HG03175 (cell line): ENCODE measurements around the gene ITGB4.

Experiments
- ATAC-seq: cut with Tn5 transposase; IDR thresholded peaks from one replicate; pipeline ENCODE4 v1.9.1; 2021; ENCODE audit warnings: mild to moderate bottlenecking, moderate library complexity; ENCODE audit not compliant: unreplicated experiment

Gene ITGB4

GRCh38 chr17:75697651-75698291 is 23.5 kb upstream of the ITGB4 start:
- no peak for ATAC-seq

- no peak for ATAC-seq
These were observed 22.6 kb upstream of the ITGB4 start for GRCh38 chr17:75698659-75699058.

DNA sequence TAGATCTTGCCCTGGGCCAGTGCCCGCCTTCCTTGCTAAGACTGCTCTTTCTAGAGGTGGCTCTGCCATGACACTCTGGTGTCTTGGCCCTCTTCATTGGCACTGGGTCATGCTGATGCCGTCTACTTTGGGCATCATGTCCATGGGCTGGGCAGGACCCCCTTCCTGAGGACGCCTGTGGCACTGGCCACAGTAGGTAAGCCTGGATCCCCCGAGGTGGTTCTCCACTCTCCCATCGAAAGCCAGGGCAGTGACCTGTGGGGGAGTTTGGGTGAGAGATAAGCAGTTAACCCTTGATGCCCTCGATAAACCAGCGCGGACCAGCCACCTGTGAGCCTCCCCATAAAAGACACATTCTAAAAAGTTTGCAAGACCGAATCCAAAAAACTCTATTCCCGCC is 20.0 kb upstream of the ITGB4 start:
- ATAC-seq = no peak

DNA sequence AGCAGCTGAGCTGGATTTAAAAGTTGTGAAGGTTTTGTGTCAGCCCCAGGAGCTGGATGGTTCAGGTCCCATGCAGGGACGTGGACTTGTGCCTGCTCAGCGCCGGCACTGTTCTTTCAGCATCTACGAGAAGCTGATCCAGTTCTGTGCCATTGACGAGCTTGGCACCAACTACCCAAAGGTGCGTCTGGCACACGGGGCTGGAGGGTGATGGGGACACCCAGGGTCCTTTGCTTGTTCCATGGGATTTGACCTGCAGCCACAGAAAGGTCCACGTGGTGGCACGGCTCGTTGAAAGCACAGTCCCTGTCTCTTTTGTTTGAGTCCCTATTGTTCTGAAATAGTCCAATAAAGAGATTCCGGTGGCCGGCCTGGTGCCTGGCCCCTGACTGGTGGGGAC is 18.1 kb upstream of the ITGB4 start:
- no peak for ATAC-seq

- ATAC-seq = no peak
These were observed 17.7 kb upstream of the ITGB4 start for GRCh38 chr17:75703591-75703990.

- no peak for ATAC-seq
These were observed 16.0 kb upstream of the ITGB4 start for GRCh38 chr17:75704963-75705875.

DNA sequence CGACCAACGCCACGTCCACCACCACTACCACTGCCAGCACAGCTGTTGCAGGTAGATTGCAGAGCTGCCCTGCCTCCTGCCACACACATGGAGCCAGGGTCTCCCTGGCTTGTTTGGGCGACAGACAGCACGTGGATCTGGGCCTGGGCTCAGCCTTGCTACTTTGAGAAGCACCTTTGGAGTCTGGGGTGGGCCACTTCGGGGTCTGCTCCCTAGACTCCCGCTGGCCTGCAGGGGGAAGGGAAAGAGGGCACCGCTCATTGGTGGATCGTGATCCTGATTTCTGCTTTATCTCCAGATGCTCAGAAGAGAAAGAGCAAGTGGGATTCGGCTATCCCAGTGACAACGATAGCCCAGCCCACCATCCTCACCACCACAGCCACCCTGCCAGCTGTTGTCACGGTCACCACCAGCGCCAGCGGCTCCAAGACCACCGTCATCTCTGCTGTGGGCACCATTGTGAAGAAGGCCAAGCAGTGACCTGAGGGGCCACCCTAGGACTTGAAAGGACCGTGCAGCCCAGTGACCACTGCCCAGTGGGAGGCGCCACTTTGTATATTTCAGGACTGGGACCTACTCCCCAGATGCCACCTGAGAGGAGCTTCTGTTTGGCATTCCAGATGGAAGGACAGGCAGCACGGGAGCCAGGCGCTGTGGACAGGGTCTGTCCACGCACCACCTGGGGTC is 15.1 kb upstream of the ITGB4 start:
- no peak for ATAC-seq

GRCh38 chr17:75707079-75707571 is 14.1 kb upstream of the ITGB4 start:
- ATAC-seq = no peak

DNA sequence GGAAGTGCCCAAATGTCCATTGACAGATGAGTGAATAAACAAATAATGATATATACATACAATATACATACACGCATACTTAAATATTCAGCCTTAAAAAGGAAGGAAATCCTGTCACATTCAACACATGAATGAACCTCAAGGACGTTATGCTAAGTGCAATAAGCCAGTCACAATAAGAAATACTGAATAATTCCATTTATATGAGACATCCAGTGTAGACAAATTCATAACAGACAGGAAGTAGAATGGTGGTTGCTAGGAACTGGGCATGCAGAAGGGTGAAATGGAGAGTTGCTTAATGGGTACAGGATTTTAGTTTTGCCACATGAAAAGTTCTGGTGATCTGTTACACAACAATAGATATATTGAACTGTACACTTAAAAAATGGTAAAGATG is 8.8 kb upstream of the ITGB4 start:
- ATAC-seq = no peak

DNA sequence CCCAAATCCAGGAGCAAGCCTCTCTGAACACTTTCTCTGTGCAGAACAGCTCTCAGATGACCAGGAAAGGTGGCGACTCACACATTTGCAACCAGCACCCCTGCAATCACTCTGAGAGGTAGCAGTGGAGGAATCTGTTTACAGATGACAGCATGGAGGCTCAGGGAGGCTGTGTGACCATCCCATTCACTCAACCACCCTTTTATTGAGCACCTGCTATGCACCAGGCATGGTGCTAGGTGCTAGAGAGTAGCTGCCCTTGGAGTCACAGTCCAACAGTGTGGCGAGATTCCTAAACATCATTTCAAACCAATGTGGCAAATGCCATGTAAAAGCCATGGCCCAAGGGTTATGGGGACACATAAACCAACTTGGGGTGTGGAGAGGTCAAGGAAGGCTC is 1.5 kb upstream of the ITGB4 start:
- no peak for ATAC-seq

- ATAC-seq = no peak
These were observed 278 bp downstream of the ITGB4 start for GRCh38 chr17:75721463-75722011.

GRCh38 chr17:75722076-75722475 is 817 bp downstream of the ITGB4 start:
- ATAC-seq = no peak

- ATAC-seq = no peak
These were observed 1.4 kb downstream of the ITGB4 start for GRCh38 chr17:75722542-75723095.

GRCh38 chr17:75723171-75723930 is 2.1 kb downstream of the ITGB4 start:
- ATAC-seq = no peak

GRCh38 chr17:75724016-75725003 is 3.1 kb downstream of the ITGB4 start:
- ATAC-seq = no peak

DNA sequence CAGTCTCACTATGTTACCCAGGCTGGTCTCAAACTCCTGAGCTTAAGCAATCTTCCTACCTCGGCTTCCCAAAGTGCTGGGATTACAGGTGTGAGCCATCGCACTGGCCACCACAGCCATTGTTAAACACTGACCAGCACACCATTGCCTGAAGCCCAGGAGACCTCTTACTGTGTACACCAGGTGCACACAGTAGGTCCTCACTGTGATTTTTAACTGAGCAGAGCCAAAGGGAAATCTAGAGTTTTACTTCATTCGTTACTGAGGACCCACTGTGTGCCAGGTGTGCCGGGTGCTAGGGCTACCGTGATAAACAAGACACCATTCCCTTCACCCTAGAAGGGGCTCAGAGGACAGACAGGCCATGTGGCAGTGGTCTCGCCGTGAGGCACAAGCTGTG is 4.2 kb downstream of the ITGB4 start:
- ATAC-seq = no peak

DNA sequence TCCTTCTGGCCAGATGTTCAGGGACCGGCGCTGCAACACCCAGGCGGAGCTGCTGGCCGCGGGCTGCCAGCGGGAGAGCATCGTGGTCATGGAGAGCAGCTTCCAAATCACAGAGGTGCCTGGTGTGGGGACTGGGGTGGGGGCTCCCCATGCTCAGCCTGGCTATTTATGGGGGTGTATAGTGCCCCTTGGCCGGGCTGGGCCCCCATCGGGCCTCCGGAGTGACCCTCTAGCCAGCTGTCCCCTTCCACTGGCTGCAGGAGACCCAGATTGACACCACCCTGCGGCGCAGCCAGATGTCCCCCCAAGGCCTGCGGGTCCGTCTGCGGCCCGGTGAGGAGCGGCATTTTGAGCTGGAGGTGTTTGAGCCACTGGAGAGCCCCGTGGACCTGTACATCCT is 6.1 kb downstream of the ITGB4 start:
- no peak for ATAC-seq

DNA sequence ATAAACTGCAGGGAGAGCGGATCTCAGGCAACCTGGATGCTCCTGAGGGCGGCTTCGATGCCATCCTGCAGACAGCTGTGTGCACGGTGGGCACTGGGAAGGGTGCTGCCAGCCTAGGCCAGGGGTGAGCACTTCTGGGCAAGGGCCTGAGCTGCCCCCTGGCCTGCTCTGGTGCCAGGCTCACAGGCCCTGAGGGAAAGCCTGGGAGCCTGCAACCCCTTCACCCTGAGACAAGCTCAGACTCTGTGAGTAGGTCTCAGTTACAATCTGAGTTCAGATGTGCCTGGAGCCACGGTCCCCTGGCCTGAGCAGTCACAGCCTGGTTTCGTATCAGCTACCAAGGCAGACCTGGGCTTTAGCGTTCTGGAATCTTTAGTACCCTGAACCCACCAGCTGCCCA is 8.1 kb downstream of the ITGB4 start:
- no peak for ATAC-seq

- ATAC-seq = no peak
These were observed 8.8 kb downstream of the ITGB4 start for GRCh38 chr17:75730065-75730464.
